ENCODE measurements around the gene RUSC1. TPM values are rescaled to one million over a fixed set of nuclear protein-coding genes. Genes with fewer than 3 reads are reported as not detected.

Gene RUSC1
- total and polyA plus RNA-seq, 2 of the 8 experiments (the other 6 are each of a cell fraction or from before 2014, with no cell fraction given), result 54.6 to 90.4 TPM

DNA sequence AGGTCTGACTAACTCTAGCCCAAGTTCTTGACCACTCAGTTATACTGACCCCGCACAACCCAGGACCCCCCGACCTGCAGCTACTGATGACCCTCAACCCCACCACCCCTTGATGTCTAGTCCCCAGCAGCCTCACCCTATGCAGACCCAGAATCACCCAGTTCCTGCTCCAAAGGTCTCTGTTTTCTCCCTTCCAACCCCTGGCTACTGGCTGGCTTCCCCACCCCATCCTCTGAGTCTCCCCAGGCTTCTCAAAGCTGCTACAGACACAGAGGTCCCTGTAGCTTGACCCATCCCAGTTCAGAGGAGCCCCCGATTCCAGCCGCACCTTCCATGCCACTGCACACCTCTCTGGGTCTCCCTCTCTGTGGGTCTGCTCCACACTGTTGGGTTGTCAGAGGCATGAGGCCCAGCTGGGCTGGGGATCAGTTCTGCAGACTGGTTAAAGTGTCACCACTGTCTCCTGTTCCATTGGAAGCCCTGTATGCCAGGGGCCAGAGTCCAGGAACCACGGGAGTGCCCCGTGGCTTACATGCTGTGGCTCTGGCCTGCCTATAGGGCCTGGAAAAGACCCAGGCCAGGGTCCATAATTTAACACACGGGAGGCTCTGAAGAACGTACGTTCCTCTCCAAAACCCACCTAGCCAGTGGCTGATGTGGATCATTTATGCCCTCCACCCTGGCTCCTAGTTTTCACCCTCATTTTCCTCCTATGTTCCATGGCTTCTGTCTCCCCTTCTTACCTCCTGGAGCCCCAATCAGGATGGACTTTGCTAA, 20.0 kb upstream of the RUSC1 start:
- H4K8ac ChIP-seq (ENCODE audit: extremely low read depth, insufficient read depth, low read length), result no peak overlapping the region; the same call in 1 of the 2 replicates
- no peak overlapping the region for H3K4me2 ChIP-seq (ENCODE audit: insufficient read depth in 1 of 2, low read depth in 2 of 2, low read length in 2 of 2)
- ChIA-PET POLR2A (ENCODE audit: partially characterized antibody) (interaction anchor here (1.1 to 2.2 kb wide), 4 partner anchors 34 to 105 kb away, joined by 3 to 6 read pairs (median 4); partner anchors contain the start of gene SCAMP3), CTCF (ENCODE audit: partially characterized antibody) (interaction anchor here (1.4 to 2.9 kb wide), 6 partner anchors 9 to 50 kb away, joined by 4 to 14 read pairs (median 7); no protein-coding TSS in a partner anchor)
- no peak overlapping the region for H2BK120ac ChIP-seq (replicated peaks; ENCODE audit: low read depth, low read length)
- H3K23me2 ChIP-seq (ENCODE audit: low read depth, low read length), result 0 out of 2 replicates have a peak, but pooled peaks cover under 1% of the 10 kb centered on the region
- H3K27ac ChIP-seq (ENCODE audit: low read depth, low read length), result no peak overlapping the region
- no peak overlapping the region for H3K4ac ChIP-seq (replicated peaks; ENCODE audit: insufficient read length, low read depth, low read length)
- H2AK5ac ChIP-seq (ENCODE audit: low read depth, low read length), result peak overlapping the region; percentile 65; the same call in 1 of the 2 replicates
- no peaks in the 10 kb centered on the region; a peak in 2 of 7 replicates for H3K27me3 ChIP-seq (replicated peaks in 1 of 4; ENCODE audit: control insufficient read depth in 3 of 4, extremely low read depth in 1 of 4, insufficient read depth in 3 of 4, low read length in 3 of 4)
- H2AFZ ChIP-seq (ENCODE audit: low read length), result no peak overlapping the region
- H3K56ac ChIP-seq (replicated peaks; ENCODE audit: insufficient read length, low read depth, low read length), result no peak overlapping the region
- H3K4me1 ChIP-seq (replicated peaks in 1 of 4; ENCODE audit: control insufficient read depth in 3 of 4, insufficient read depth in 4 of 4, low read length in 3 of 4), result peaks cover 3 to 13% (median 3%) of the 10 kb centered on the region in 4 experiments; a peak in 6 of 7 replicates
- H2BK5ac ChIP-seq (ENCODE audit: low read depth, low read length), result no peak overlapping the region
- H3K4me3 ChIP-seq (ENCODE audit: extremely low read depth in 1 of 4, insufficient read depth in 2 of 4, low read depth in 3 of 4, low read length in 4 of 4), result no peak overlapping the region
- H3K9me3 ChIP-seq (ENCODE audit: insufficient read depth in 2 of 2, low read depth in 1 of 2, low read length in 1 of 2), result no peaks in the 10 kb centered on the region
- FAIRE-seq (no peak), DNase-seq (ENCODE audit: low read depth in 1 of 2, low spot score in 2 of 2) (no peak)
- no peak overlapping the region for H2BK12ac ChIP-seq (ENCODE audit: low read depth, low read length)
- no peak overlapping the region for H2BK20ac ChIP-seq (ENCODE audit: low read length)
- no peaks in the 10 kb centered on the region for H3K79me2 ChIP-seq (ENCODE audit: control insufficient read depth in 1 of 2, insufficient read depth in 2 of 2, low read length in 2 of 2)
- no peak overlapping the region for H4K91ac ChIP-seq (replicated peaks; ENCODE audit: insufficient read length, low read length)
- H3K23ac ChIP-seq (ENCODE audit: insufficient read length), result no peak overlapping the region
- no peak overlapping the region for H3K14ac ChIP-seq (ENCODE audit: insufficient read length)
- H2BK15ac ChIP-seq (ENCODE audit: low read length), result no peak overlapping the region
- H4K5ac ChIP-seq (ENCODE audit: insufficient read length, low read depth, low read length), result no peak overlapping the region
- no peaks in the 10 kb centered on the region for H4K20me1 ChIP-seq (replicated peaks in 1 of 2; ENCODE audit: control insufficient read depth in 1 of 2, insufficient read depth in 2 of 2, low read length in 2 of 2)
- H3K18ac ChIP-seq (ENCODE audit: extremely low read depth, low read length), result no peak overlapping the region
- H3K79me1 ChIP-seq (ENCODE audit: low read depth, low read length), result no peaks in the 10 kb centered on the region
- no peaks in the 10 kb centered on the region for H3K36me3 ChIP-seq (ENCODE audit: control insufficient read depth in 2 of 4, insufficient read depth in 4 of 4, low read length in 3 of 4)
- no peak overlapping the region for H3K9ac ChIP-seq (replicated peaks in 1 of 4; ENCODE audit: extremely low read depth in 1 of 4, low read depth in 3 of 4, low read length in 3 of 4)
- WGBS, 2 experiments (ENCODE audit: extremely low coverage in 1 of 2, insufficient coverage in 1 of 2, insufficient read length in 1 of 2, insufficient replicate concordance in 2 of 2, low coverage in 1 of 2, low lambda C conversion rate in 2 of 2, missing lambda C conversion rate in 1 of 2), result 93% methylated on average over 9 of the region's 9 CpGs; no CpG with 5 or more reads in 1 of the 2 experiments
- TF ChIP-seq CEBPB (IDR thresholded peaks at IDR 0.05; ENCODE audit: low read depth, low read length), result no peak
- no peak for TF ChIP-seq RXRA (IDR thresholded peaks at IDR 0.05; ENCODE audit: insufficient read depth, low read depth, low read length)
- no peak for TF ChIP-seq TCF12 (IDR thresholded peaks at IDR 0.05; ENCODE audit: low read depth, low read length)
- TF ChIP-seq, protein P1, sequence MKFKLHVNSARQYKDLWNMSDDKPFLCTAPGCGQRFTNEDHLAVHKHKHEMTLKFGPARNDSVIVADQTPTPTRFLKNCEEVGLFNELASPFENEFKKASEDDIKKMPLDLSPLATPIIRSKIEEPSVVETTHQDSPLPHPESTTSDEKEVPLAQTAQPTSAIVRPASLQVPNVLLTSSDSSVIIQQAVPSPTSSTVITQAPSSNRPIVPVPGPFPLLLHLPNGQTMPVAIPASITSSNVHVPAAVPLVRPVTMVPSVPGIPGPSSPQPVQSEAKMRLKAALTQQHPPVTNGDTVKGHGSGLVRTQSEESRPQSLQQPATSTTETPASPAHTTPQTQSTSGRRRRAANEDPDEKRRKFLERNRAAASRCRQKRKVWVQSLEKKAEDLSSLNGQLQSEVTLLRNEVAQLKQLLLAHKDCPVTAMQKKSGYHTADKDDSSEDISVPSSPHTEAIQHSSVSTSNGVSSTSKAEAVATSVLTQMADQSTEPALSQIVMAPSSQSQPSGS (IDR thresholded peaks at IDR 0.05; ENCODE audit: low read length), result no peak
- TF ChIP-seq KDM1A (IDR thresholded peaks at IDR 0.05; ENCODE audit: borderline replicate concordance, low read length), result no peak
- no peak for TF ChIP-seq RNF2 (IDR thresholded peaks at IDR 0.05; ENCODE audit: borderline replicate concordance, low read depth, low read length, missing control alignments, poor library complexity, severe bottlenecking)
- TF ChIP-seq KDM4A (IDR thresholded peaks at IDR 0.05; ENCODE audit: low read depth, low read length, severe bottlenecking), result no peak
- no peak for TF ChIP-seq TBP (IDR thresholded peaks at IDR 0.05; ENCODE audit: low read depth, low read length)
- TF ChIP-seq TAF1 (IDR thresholded peaks at IDR 0.05; ENCODE audit: low read depth, low read length), result no peak
- no peak for TF ChIP-seq JUN (IDR thresholded peaks at IDR 0.05; ENCODE audit: low read depth, low read length)
